K562 (cell line): Measurements from ENCODE around the gene SFI1. TPM values are rescaled to one million over a fixed set of nuclear protein-coding genes. Genes with fewer than 3 reads are reported as not detected.

Experiments used
- ATAC-seq: fragments of 200-7000 bp; cut with Tn5 transposase; 3 replicates; pipeline ENCODE4 v1.9.1; 2020; ENCODE audit warnings: moderate library complexity
- BruUV-seq: library from RNA; stranded (reverse); fragments of 400-500 nt; replicated peaks from 2 replicates; lab custom pipeline; 2021; lab: Mats Ljungman, UMichigan
- CTCF ChIA-PET: fragments of 300-600 bp; formaldehyde crosslinking; extraction: SDS; loops from one replicate; lab custom pipeline; 2021; ENCODE audit warnings: low intra/inter-chr PET ratio; lab: Yijun Ruan, JAX
- POLR2A ChIA-PET: fragments of 300-600, 350-650 bp; sonication (Branson Sonifier 250); formaldehyde crosslinking; extraction: SDS; loops from one replicate; lab custom pipeline; 2021; ENCODE audit warnings: antibody characterized with exemption, inconsistent platforms; lab: Yijun Ruan, JAX
- DNase-seq, 4 experiments: peaks; one replicate each; pipeline versions ENCODE4 v3.0.0 to v3.0.0-alpha.2; 2011 to 2018; ENCODE audit warnings: low spot score in 3 of 4, mixed read lengths in 3 of 4; ENCODE audit errors: extremely low read depth in 1 of 4
- FAIRE-seq: peaks from 2 replicates; lab custom pipeline; 2011; peaks lifted over from hg19 to GRCh38; lab: Jason Lieb, UNC
- H2AFZ ChIP-seq: 2 replicates; pipeline ENCODE4 v1.6.0; 2011; ENCODE audit warnings: low read depth, low read length, control low read depth, inconsistent platforms
- H3K27ac ChIP-seq: fragments of 200-600 bp; 3 replicates; pipeline ENCODE4 v1.8.0; 2011; ENCODE audit warnings: low read depth, mild to moderate bottlenecking, control low read depth, inconsistent platforms, low read length, moderate library complexity, mixed read lengths; ENCODE audit errors: extremely low read depth
- H3K27me3 ChIP-seq, 2 experiments: fragments of 300-600 bp in 1 of 2; 2 replicates in 1 of 2; 3 replicates in 1 of 2; pipeline versions ENCODE4 v1.6.0 to v1.8.0; 2011; ENCODE audit warnings: inconsistent platforms in 2 of 2, low read length in 2 of 2, mild to moderate bottlenecking in 1 of 2, mixed read lengths in 1 of 2, moderate library complexity in 1 of 2; ENCODE audit not compliant: control insufficient read depth in 2 of 2, insufficient read depth in 2 of 2
- H3K36me3 ChIP-seq: fragments of 300-600 bp; 3 replicates; pipeline ENCODE4 v1.8.0; 2011; ENCODE audit warnings: mild to moderate bottlenecking, low read length, inconsistent platforms; ENCODE audit not compliant: control insufficient read depth, insufficient read depth
- H3K4me1 ChIP-seq, 2 experiments: fragments of 200-600 bp in 1 of 2; replicated peaks in 1 of 2; 2 replicates in 1 of 2; 3 replicates in 1 of 2; pipeline versions ENCODE4 v1.5.1 to v1.8.0; 2011; ENCODE audit warnings: inconsistent platforms in 2 of 2, low read length in 2 of 2, mild to moderate bottlenecking in 1 of 2, mixed read lengths in 1 of 2, moderate library complexity in 1 of 2; ENCODE audit not compliant: control insufficient read depth in 2 of 2, insufficient read depth in 2 of 2
- H3K4me2 ChIP-seq: 2 replicates; pipeline ENCODE4 v1.6.1; 2011; ENCODE audit warnings: low read length, control low read depth, inconsistent platforms, mixed read lengths; ENCODE audit not compliant: insufficient read depth
- H3K4me3 ChIP-seq: fragments of 200-600 bp; sonication (generic), shearing (Covaris generic); 2 replicates; pipeline ENCODE4 v1.5.1; 2016; ENCODE audit warnings: control low read depth, inconsistent platforms
- H3K79me2 ChIP-seq: fragments of 200-600 bp; 3 replicates; pipeline ENCODE4 v1.8.0; 2011; ENCODE audit warnings: low read length, inconsistent platforms; ENCODE audit not compliant: control insufficient read depth, insufficient read depth
- H3K9ac ChIP-seq, 2 experiments: 2 replicates each; pipeline versions ENCODE4 v1.6.0 to v1.6.1; 2011; ENCODE audit warnings: low read depth in 2 of 2, low read length in 2 of 2, control low read depth in 1 of 2, inconsistent platforms in 1 of 2, mild to moderate bottlenecking in 1 of 2, mixed read lengths in 1 of 2; ENCODE audit not compliant: insufficient read depth in 1 of 2
- H3K9me1 ChIP-seq: one replicate; pipeline ENCODE4 v1.6.0; 2011; ENCODE audit warnings: inconsistent platforms, mild to moderate bottlenecking, low read length, moderate library complexity; ENCODE audit not compliant: control insufficient read depth, insufficient read depth
- H3K9me3 ChIP-seq: replicated peaks from 2 replicates; pipeline ENCODE4 v1.5.1; 2011; ENCODE audit warnings: low read depth, low read length, inconsistent platforms; ENCODE audit not compliant: control insufficient read depth, insufficient read depth
- H4K20me1 ChIP-seq: replicated peaks from 2 replicates; pipeline ENCODE4 v1.6.1; 2011; ENCODE audit warnings: low read length, inconsistent platforms, mixed read lengths; ENCODE audit not compliant: control insufficient read depth, insufficient read depth
- ATF3 ChIP-seq, 2 experiments: fragments of 450-650 bp in 1 of 2; sonication (generic) in 1 of 2; formaldehyde crosslinking in 1 of 2; IDR thresholded peaks in 1 of 2; conservative IDR thresholded peaks in 1 of 2; 2 replicates each; pipeline versions ENCODE4 v1.6.1 to v1.8.1; 2016 to 2023; ENCODE audit warnings: mild to moderate bottlenecking in 2 of 2, moderate library complexity in 2 of 2, inconsistent platforms in 1 of 2, missing genetic modification reagents in 1 of 2
- CC2D1A ChIP-seq: fragments of 450-650 bp; IDR thresholded peaks from 2 replicates; pipeline ENCODE4 v1.6.1; 2017; ENCODE audit warnings: mild to moderate bottlenecking
- EHMT2 ChIP-seq: fragments of 450-650 bp; IDR thresholded peaks from 2 replicates; pipeline ENCODE4 v1.6.1; 2018; ENCODE audit warnings: antibody characterized with exemption
- ELF1 ChIP-seq: fragments of 200-800 bp; sonication (Bioruptor generic); IDR thresholded peaks from 2 replicates; pipeline ENCODE4 v1.6.1; 2016; ENCODE audit warnings: missing genetic modification characterization, missing compliant biosample characterization
- MEIS2 ChIP-seq: fragments of 450-650 bp; IDR thresholded peaks from 2 replicates; pipeline ENCODE4 v1.6.1; 2014; ENCODE audit warnings: mild to moderate bottlenecking; ENCODE audit not compliant: partially characterized antibody
- POLR2AphosphoS5 ChIP-seq: IDR thresholded peaks from 2 replicates; pipeline ENCODE4 v1.6.1; 2011; ENCODE audit warnings: mild to moderate bottlenecking, low read depth, low read length, moderate library complexity; ENCODE audit not compliant: control insufficient read depth, insufficient read depth
- RBM14 ChIP-seq: fragments of 200-400 bp; formaldehyde crosslinking; IDR thresholded peaks from 2 replicates; pipeline ENCODE4 v1.6.1; 2018; ENCODE audit warnings: low read depth, mild to moderate bottlenecking, low read length, moderate library complexity, borderline replicate concordance; ENCODE audit not compliant: insufficient read depth
- RFX5 ChIP-seq: IDR thresholded peaks from 2 replicates; pipeline ENCODE4 v1.6.1; 2011; ENCODE audit warnings: low read depth, mild to moderate bottlenecking, improper control_type of control experiment, low read length
- RHOXF2B ChIP-seq: fragments of 250-450 bp; sonication (Bioruptor Pico); conservative IDR thresholded peaks from 2 replicates; pipeline ENCODE4 v1.5.1; 2021
- SIRT6 ChIP-seq: IDR thresholded peaks from one replicate; pipeline ENCODE4 v1.6.1; 2012; ENCODE audit warnings: low read depth, mild to moderate bottlenecking, control low read depth, inconsistent platforms, low read length, moderate library complexity
- SMAD3 ChIP-seq: fragments of 450-650 bp; formaldehyde crosslinking; conservative IDR thresholded peaks from 2 replicates; pipeline ENCODE4 v1.4.0; 2020; ENCODE audit warnings: mild to moderate bottlenecking
- SMARCB1 ChIP-seq: IDR thresholded peaks from 2 replicates; pipeline ENCODE4 v1.6.1; 2011; ENCODE audit warnings: improper control_type of control experiment, low read depth; ENCODE audit not compliant: insufficient read length
- TRIM28 ChIP-seq: fragments of 450-650 bp; IDR thresholded peaks from 2 replicates; pipeline ENCODE4 v1.6.1; 2017
- WHSC1 ChIP-seq: IDR thresholded peaks from one replicate; pipeline ENCODE4 v1.6.1; 2012; ENCODE audit warnings: low read length, control low read depth, inconsistent platforms
- ZFPM2 ChIP-seq: fragments of 250-450 bp; sonication (Bioruptor Pico); IDR thresholded peaks from 2 replicates; pipeline ENCODE4 v1.5.1; 2022; ENCODE audit warnings: mild to moderate bottlenecking
- ZNF699 ChIP-seq: fragments of 250-450 bp; sonication (Bioruptor Pico); IDR thresholded peaks from 2 replicates; pipeline ENCODE4 v1.8.0; 2021; ENCODE audit warnings: mild to moderate bottlenecking, moderate library complexity; ENCODE audit not compliant: insufficient replicate concordance
- ZNF766 ChIP-seq: fragments of 200-800 bp; sonication (Bioruptor generic); conservative IDR thresholded peaks from 2 replicates; pipeline ENCODE4 v1.6.1; 2016; ENCODE audit warnings: missing genetic modification characterization, missing compliant biosample characterization
- ZNF79 ChIP-seq: fragments of 250-450 bp; sonication (Bioruptor Pico); IDR thresholded peaks from 2 replicates; pipeline ENCODE4 v1.4.0; 2020; ENCODE audit warnings: low read depth, mild to moderate bottlenecking, moderate library complexity
- WGBS: fragments of 100-300 bp; shearing (Covaris generic); methylation state at CpG from one replicate; pipeline ENCODE4 v1.1.6; 2016; ENCODE audit warnings: low coverage, mixed read lengths; ENCODE audit not compliant: insufficient coverage; ENCODE audit errors: missing lambda C conversion rate; 5-methylcytosine and 5-hydroxymethylcytosine counted together
- in situ Hi-C: fragments of 300-500 bp; cut with MboI; formaldehyde crosslinking; loops from 4 replicates; pipeline ENCODE4 v1.15.0; 2018; ENCODE audit warnings: inconsistent platforms, mixed read lengths
- intact Hi-C: fragments of 100-400 bp; cut with micrococcal nuclease; formaldehyde crosslinking; loops from 2 replicates; pipeline ENCODE4 v1.14.2; 2022
- polyA plus RNA-seq, 8 experiments: library from polyadenylated mRNA; depleted of rRNA in 4 of 8; stranded (reverse) in 5 of 8; unstranded in 3 of 8; fragments of >200 nt; fragmentation: Nextera tagmentation in 2 of 8; fragmentation: Illumina TruSeq in 1 of 8; extraction: Ambion mirVana in 2 of 8; extraction: Trizol in 1 of 8; gene quantifications; 2 replicates each; pipeline versions ENCODE4 v1.2.1 to v1.2.3, GENCODE V29; 2011 to 2014; ENCODE audit warnings: inconsistent platforms in 1 of 8, missing spikeins in 1 of 8
- total RNA-seq, 7 experiments: library from RNA; depleted of rRNA in 6 of 7; stranded (reverse); fragments of >200 nt in 6 of 7; fragmentation: Illumina TruSeq in 2 of 7; extraction: Trizol in 2 of 7; gene quantifications; 2 replicates each; pipeline versions ENCODE4 v1.2.1 to v1.2.3, GENCODE V29; 2011 to 2021; ENCODE audit warnings: low replicate concordance in 1 of 7

SFI1 gene
- total and polyA plus RNA-seq, 9 of the 15 experiments (the other 6 are each of a cell fraction or from before 2014, with no cell fraction given): 3.0 to 25.6 (median 14.1) TPM

GRCh38 chr22:31566484-31566883 lies 70.1 kb downstream of the SFI1 start:
- in situ Hi-C loops: no loop called here
- ChIA-PET CTCF (interaction anchor here (0.6 kb wide), 1 partner anchor 67 kb away, joined by 3 read pairs; no protein-coding TSS in a partner anchor), POLR2A (interaction anchor here (0.5 kb wide), 1 partner anchor 180 kb away, joined by 3 read pairs; no protein-coding TSS in a partner anchor)
- no peaks in the 10 kb centered on the region for H3K79me2 ChIP-seq
- 0 out of 3 replicates have a peak, but pooled peaks cover 4% of the 10 kb centered on the region for H3K36me3 ChIP-seq
- 73% methylated on average over 1 of the region's 1 CpG for WGBS
- intact Hi-C loops: loop anchor here (10.0 kb wide), 1 partner anchor 408 kb away; no protein-coding TSS in a partner anchor
- H2AFZ ChIP-seq: no peak overlapping the region
- no peak overlapping the region for H3K4me2 ChIP-seq
- FAIRE-seq (no peak), ATAC-seq (no peak), DNase-seq (no peak)
- no peaks in the 10 kb centered on the region for H4K20me1 ChIP-seq
- no peaks in the 10 kb centered on the region for H3K9me3 ChIP-seq
- no peak overlapping the region for H3K4me3 ChIP-seq
- TF ChIP-seq ELF1 (tag) (no peak), TRIM28 (no peak), EHMT2 (no peak), ATF3 (IDR thresholded peaks at IDR 0.05) (no peak), ATF3 (CRISPR knock-in tag; conservative IDR thresholded peaks at IDR 0.05) (no peak)
- no peak overlapping the region for H3K9ac ChIP-seq
- no peaks in the 10 kb centered on the region; a peak in 1 of 5 replicates for H3K4me1 ChIP-seq
- no peaks in the 10 kb centered on the region for H3K27me3 ChIP-seq
- no peak overlapping the region for H3K27ac ChIP-seq
- no TSS peak for BruUV-seq
- H3K9me1 ChIP-seq: no peaks in the 10 kb centered on the region

GRCh38 chr22:31567196-31567595 lies 70.9 kb downstream of the SFI1 start:
- in situ Hi-C loops (no loop called here), intact Hi-C loops (loop anchor here (10.0 kb wide), 1 partner anchor 408 kb away; no protein-coding TSS in a partner anchor)
- Histone ChIP-seq H4K20me1 (no peaks in the 10 kb centered on the region), H3K9me3 (no peaks in the 10 kb centered on the region), H2AFZ (no peak overlapping the region), H3K79me2 (no peaks in the 10 kb centered on the region), H3K4me2 (no peak overlapping the region), H3K4me1 (no peaks in the 10 kb centered on the region; a peak in 1 of 5 replicates), H3K4me3 (no peak overlapping the region), H3K27ac (no peak overlapping the region), H3K9me1 (no peaks in the 10 kb centered on the region), H3K9ac (no peak overlapping the region), H3K36me3 (no peaks in the 10 kb centered on the region), H3K27me3 (no peaks in the 10 kb centered on the region)
- WGBS: 63% methylated on average over 1 of the region's 1 CpG
- ChIA-PET POLR2A (no interaction called here), CTCF (no interaction called here)
- BruUV-seq: no TSS peak
- ATAC-seq: no peak
- no peak for DNase-seq
- no peak for FAIRE-seq
- no peak for TF ChIP-seq ZNF79
- no peak for TF ChIP-seq SMAD3
- TF ChIP-seq RBM14: no peak
- TF ChIP-seq SIRT6: no peak
- no peak for TF ChIP-seq CC2D1A
- no peak for TF ChIP-seq ZFPM2 (CRISPR knock-in tag)
- no peak for TF ChIP-seq RHOXF2B (CRISPR knock-in tag)
- no peak for TF ChIP-seq WHSC1
- TF ChIP-seq MEIS2: no peak
- no peak for TF ChIP-seq SMARCB1
- TF ChIP-seq RFX5: no peak
- no peak for TF ChIP-seq POLR2AphosphoS5
- TF ChIP-seq ZNF699 (CRISPR knock-in tag): no peak
- TF ChIP-seq ZNF766 (CRISPR knock-in tag): no peak
